Measurements from ENCODE around the gene RAP1GAP.
"Not testable (repeated sequence)": the region's sequence is repeated elsewhere in the genome, so short reads cannot be mapped to it uniquely, and the experiment has no call there.

RAP1GAP gene

GRCh38 chr1:21689661-21690372 lies 20.7 kb upstream of the RAP1GAP start:
- Mint-ChIP-seq H3K36me3 (ENCODE audit: low read depth) (peaks cover 59% of the 10 kb centered on the region), H3K4me3 (no peak overlapping the region), H3K4me1 (no peaks in the 10 kb centered on the region), H3K27ac (no peak overlapping the region), H3K27me3 (no peaks in the 10 kb centered on the region), H3K9me3 (no peaks in the 10 kb centered on the region)
- ATAC-seq (no peak), DNase-seq (no peak)

GRCh38 chr1:21687081-21687529 lies 17.9 kb upstream of the RAP1GAP start:
- Mint-ChIP-seq H3K9me3 (no peaks in the 10 kb centered on the region), H3K27me3 (no peaks in the 10 kb centered on the region), H3K27ac (no peak overlapping the region), H3K4me3 (no peak overlapping the region), H3K36me3 (ENCODE audit: low read depth) (peaks cover 50% of the 10 kb centered on the region), H3K4me1 (no peaks in the 10 kb centered on the region)
- DNase-seq (no peak), ATAC-seq (no peak)

- Mint-ChIP-seq H3K4me3 (no peak overlapping the region), H3K36me3 (ENCODE audit: low read depth) (peaks cover 53% of the 10 kb centered on the region), H3K27me3 (no peaks in the 10 kb centered on the region), H3K27ac (no peak overlapping the region), H3K4me1 (no peaks in the 10 kb centered on the region), H3K9me3 (no peaks in the 10 kb centered on the region)
- ATAC-seq = no peak
- DNase-seq = no peak
Measured at GRCh38 chr1:21685946-21686678, 17.0 kb upstream of the RAP1GAP start.

- peaks cover 38% of the 10 kb centered on the region for H3K36me3 Mint-ChIP-seq (ENCODE audit: low read depth)
- H3K9me3 Mint-ChIP-seq = no peaks in the 10 kb centered on the region
- H3K27ac Mint-ChIP-seq = no peak overlapping the region
- DNase-seq (no peak), ATAC-seq (no peak)
- no peaks in the 10 kb centered on the region for H3K4me1 Mint-ChIP-seq
- no peaks in the 10 kb centered on the region for H3K27me3 Mint-ChIP-seq
- H3K4me3 Mint-ChIP-seq = no peak overlapping the region
Measured at GRCh38 chr1:21681426-21681825, 12.3 kb upstream of the RAP1GAP start.

GRCh38 chr1:21680918-21681317 lies 11.8 kb upstream of the RAP1GAP start:
- Mint-ChIP-seq H3K27ac (no peak overlapping the region), H3K27me3 (no peaks in the 10 kb centered on the region), H3K36me3 (ENCODE audit: low read depth) (peaks cover 34% of the 10 kb centered on the region), H3K4me3 (no peak overlapping the region), H3K4me1 (no peaks in the 10 kb centered on the region), H3K9me3 (no peaks in the 10 kb centered on the region)
- DNase-seq (no peak), ATAC-seq (no peak)

- no peak overlapping the region for H3K27ac Mint-ChIP-seq
- H3K4me1 Mint-ChIP-seq = no peaks in the 10 kb centered on the region
- H3K4me3 Mint-ChIP-seq = no peak overlapping the region
- H3K27me3 Mint-ChIP-seq = no peaks in the 10 kb centered on the region
- peaks cover 29% of the 10 kb centered on the region for H3K36me3 Mint-ChIP-seq (ENCODE audit: low read depth)
- DNase-seq (no peak), ATAC-seq (no peak)
- H3K9me3 Mint-ChIP-seq = no peaks in the 10 kb centered on the region
Measured at GRCh38 chr1:21680381-21680780, 11.2 kb upstream of the RAP1GAP start.

GRCh38 chr1:21677168-21677567 lies 8.0 kb upstream of the RAP1GAP start:
- Mint-ChIP-seq H3K27ac (no peak overlapping the region), H3K9me3 (no peaks in the 10 kb centered on the region), H3K4me1 (no peaks in the 10 kb centered on the region)

GRCh38 chr1:21674957-21675356 lies 5.8 kb upstream of the RAP1GAP start:
- no peak for ATAC-seq
- H3K9me3 Mint-ChIP-seq = no peaks in the 10 kb centered on the region
- DNase-seq = no peak
- peaks cover 7% of the 10 kb centered on the region for H3K36me3 Mint-ChIP-seq (ENCODE audit: low read depth)
- no peaks in the 10 kb centered on the region for H3K4me1 Mint-ChIP-seq
- no peak overlapping the region for H3K4me3 Mint-ChIP-seq
- no peak overlapping the region for H3K27ac Mint-ChIP-seq
- peaks cover 6% of the 10 kb centered on the region for H3K27me3 Mint-ChIP-seq

More at GRCh38 chr1:21677168-21677567, 8.0 kb upstream of the RAP1GAP start:
- ATAC-seq (no peak), DNase-seq (no peak)
- H3K27me3 Mint-ChIP-seq = no peaks in the 10 kb centered on the region
- H3K4me3 Mint-ChIP-seq = no peak overlapping the region
- H3K36me3 Mint-ChIP-seq (ENCODE audit: low read depth) = peaks cover 14% of the 10 kb centered on the region

GRCh38 chr1:21673853-21674252 lies 4.7 kb upstream of the RAP1GAP start:
- not testable (repeated sequence) for DNase-seq; H3K4me3 Mint-ChIP-seq; H3K9me3 Mint-ChIP-seq; H3K4me1 Mint-ChIP-seq; H3K27me3 Mint-ChIP-seq; ATAC-seq; H3K36me3 Mint-ChIP-seq (ENCODE audit: low read depth); H3K27ac Mint-ChIP-seq

- peaks cover 9% of the 10 kb centered on the region for H3K27me3 Mint-ChIP-seq
- no peak for DNase-seq
- H3K4me1 Mint-ChIP-seq = peaks cover 6% of the 10 kb centered on the region
- H3K4me3 Mint-ChIP-seq = no peak overlapping the region
- no peaks in the 10 kb centered on the region for H3K9me3 Mint-ChIP-seq
- peaks cover under 1% of the 10 kb centered on the region for H3K36me3 Mint-ChIP-seq (ENCODE audit: low read depth)
- ATAC-seq = no peak
- H3K27ac Mint-ChIP-seq = no peak overlapping the region
Measured at GRCh38 chr1:21673277-21673780, 4.2 kb upstream of the RAP1GAP start.

GRCh38 chr1:21672478-21673276 lies 3.5 kb upstream of the RAP1GAP start:
- H3K4me3 Mint-ChIP-seq = no peak overlapping the region
- ATAC-seq (no peak), DNase-seq (no peak)
- H3K36me3 Mint-ChIP-seq (ENCODE audit: low read depth) = no peaks in the 10 kb centered on the region
- peaks cover 6% of the 10 kb centered on the region for H3K4me1 Mint-ChIP-seq
- no peaks in the 10 kb centered on the region for H3K9me3 Mint-ChIP-seq
- H3K27ac Mint-ChIP-seq = no peak overlapping the region
- peaks cover 15% of the 10 kb centered on the region for H3K27me3 Mint-ChIP-seq

- H3K36me3 Mint-ChIP-seq (ENCODE audit: low read depth) = no peaks in the 10 kb centered on the region
- H3K4me3 Mint-ChIP-seq = no peak overlapping the region
- DNase-seq = no peak
- H3K27ac Mint-ChIP-seq = no peak overlapping the region
- no peak for ATAC-seq
- H3K27me3 Mint-ChIP-seq = peaks cover 23% of the 10 kb centered on the region
- peaks cover 6% of the 10 kb centered on the region for H3K4me1 Mint-ChIP-seq
- H3K9me3 Mint-ChIP-seq = no peaks in the 10 kb centered on the region
Measured at GRCh38 chr1:21671915-21672314, 2.8 kb upstream of the RAP1GAP start.

GRCh38 chr1:21670956-21671902 lies 2.1 kb upstream of the RAP1GAP start:
- Mint-ChIP-seq H3K36me3 (ENCODE audit: low read depth) (no peaks in the 10 kb centered on the region), H3K9me3 (no peaks in the 10 kb centered on the region), H3K4me3 (no peak overlapping the region), H3K4me1 (peaks cover 9% of the 10 kb centered on the region), H3K27ac (no peak overlapping the region), H3K27me3 (peaks cover 29% of the 10 kb centered on the region)
- no peak for DNase-seq
- no peak for ATAC-seq
